Cardiac muscle cell (in vitro differentiated cells and primary cell): ENCODE measurements around the gene EPB41L1. TPM values are rescaled to one million over a fixed set of nuclear protein-coding genes. Genes with fewer than 3 reads are reported as not detected.

ENCODE experiments used
- DNase-seq, 2 donors: peaks; one replicate each; pipeline versions ENCODE4 v3.0.0 to v3.0.0-alpha.2; 2010 to 2017; ENCODE audit warnings: low read depth in 1 of 2, low spot score in 1 of 2
- H3K27ac ChIP-seq: fragments of 200-600 bp; sonication (generic); 2 replicates; pipeline ENCODE4 v1.5.1; 2016
- H3K27me3 ChIP-seq: fragments of 200-600 bp; sonication (generic); 2 replicates; pipeline ENCODE4 v1.6.0; 2016; ENCODE audit warnings: control low read depth
- H3K36me3 ChIP-seq: fragments of 200-600 bp; sonication (generic); 2 replicates; pipeline ENCODE4 v1.5.1; 2016; ENCODE audit warnings: control low read depth
- H3K4me1 ChIP-seq: fragments of 200-600 bp; sonication (generic); 2 replicates; pipeline ENCODE4 v1.8.1; 2017; ENCODE audit warnings: low read depth, mild to moderate bottlenecking, mixed run types
- H3K4me3 ChIP-seq: fragments of 200-600 bp; sonication (generic); 2 replicates; pipeline ENCODE4 v1.5.1; 2016; ENCODE audit warnings: mild to moderate bottlenecking
- H3K9me3 ChIP-seq: fragments of 200-600 bp; sonication (generic); 2 replicates; pipeline ENCODE4 v1.5.1; 2017; ENCODE audit warnings: low read depth, mild to moderate bottlenecking, control low read depth
- polyA plus RNA-seq: library from polyadenylated mRNA; unstranded; fragments of >200 nt; fragmentation: Nextera tagmentation; extraction: Ambion mirVana; gene quantifications from 2 replicates; pipeline ENCODE4 v1.2.1, GENCODE V29; 2016
- total RNA-seq: library from RNA; depleted of rRNA; stranded (reverse); fragments of >200 nt; gene quantifications from 2 replicates; pipeline ENCODE4 v1.2.3, GENCODE V29; 2016
- TF ChIP-seq, protein P1 (sequence below): IDR thresholded peaks from 2 replicates; pipeline ENCODE4 v1.5.1; 2012; ENCODE audit warnings: low read depth, mild to moderate bottlenecking, low read length

EPB41L1 gene
- total RNA-seq (66.7 and 83.5 TPM in 2 replicates), polyA plus RNA-seq (34.3 and 48.0 TPM in 2 replicates)

DNA sequence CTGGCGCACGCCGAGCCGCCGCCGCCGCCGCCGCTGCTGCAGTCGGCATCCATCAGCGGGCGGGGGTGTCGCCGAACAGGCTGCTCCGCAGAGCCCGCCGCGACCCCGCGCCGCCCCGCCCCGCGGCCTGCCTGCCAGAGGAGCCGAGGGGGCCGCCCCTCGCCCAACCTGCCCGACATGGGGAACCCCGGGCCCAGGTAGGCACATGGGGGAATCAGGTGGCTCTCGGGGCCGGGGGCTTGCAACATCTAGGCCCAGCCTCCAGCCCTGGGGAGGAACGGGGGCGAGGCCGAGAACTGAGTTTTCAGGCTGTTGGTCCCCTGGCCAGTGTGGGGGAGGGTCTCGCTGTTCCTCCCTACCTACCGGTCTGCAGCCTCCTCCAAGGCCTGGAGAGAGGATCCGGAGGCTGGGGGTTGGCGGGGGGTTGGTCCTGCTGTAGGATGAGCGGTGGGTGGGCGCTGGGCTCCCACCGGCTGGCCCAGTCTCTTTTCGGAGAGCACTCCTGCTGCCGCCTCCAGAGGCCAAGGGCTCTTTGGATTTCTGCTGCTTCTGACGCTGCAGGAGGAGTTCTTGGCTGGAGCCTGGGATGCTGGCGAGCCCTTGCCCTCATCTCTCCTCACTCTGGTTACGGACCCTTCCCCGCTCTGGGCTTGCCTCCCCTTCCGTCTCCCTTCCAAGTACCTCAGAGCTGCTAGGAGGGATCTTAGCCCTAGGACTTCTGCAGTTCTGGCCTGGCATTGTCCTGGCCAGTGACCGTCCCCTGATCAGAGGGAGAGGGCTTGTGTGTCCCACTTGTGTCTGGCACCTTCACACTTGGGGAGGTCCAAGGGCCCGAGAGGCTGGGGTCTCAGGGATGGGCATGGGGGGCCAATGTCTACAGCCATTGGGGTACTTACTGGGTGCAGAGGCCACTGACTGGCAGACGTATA, at the start of gene EPB41L1:
Gene EPB41L1 (plus strand): TSS at position 41 of the 929 bp plus-strand sequence. CDS start 19,038 bp downstream, outside the sequence.
- Histone ChIP-seq H3K36me3 (no peaks in the 10 kb centered on the region), H3K27me3 (no peaks in the 10 kb centered on the region), H3K4me3 (peak within 1 kb of the TSS; percentile 77), H3K4me1 (peaks cover 23% of the 10 kb centered on the region), H3K27ac (peak within 1 kb of the TSS; percentile 64), H3K9me3 (no peaks in the 10 kb centered on the region)
- peak; percentile 32 to 53 for DNase-seq
- TF ChIP-seq, protein P1, sequence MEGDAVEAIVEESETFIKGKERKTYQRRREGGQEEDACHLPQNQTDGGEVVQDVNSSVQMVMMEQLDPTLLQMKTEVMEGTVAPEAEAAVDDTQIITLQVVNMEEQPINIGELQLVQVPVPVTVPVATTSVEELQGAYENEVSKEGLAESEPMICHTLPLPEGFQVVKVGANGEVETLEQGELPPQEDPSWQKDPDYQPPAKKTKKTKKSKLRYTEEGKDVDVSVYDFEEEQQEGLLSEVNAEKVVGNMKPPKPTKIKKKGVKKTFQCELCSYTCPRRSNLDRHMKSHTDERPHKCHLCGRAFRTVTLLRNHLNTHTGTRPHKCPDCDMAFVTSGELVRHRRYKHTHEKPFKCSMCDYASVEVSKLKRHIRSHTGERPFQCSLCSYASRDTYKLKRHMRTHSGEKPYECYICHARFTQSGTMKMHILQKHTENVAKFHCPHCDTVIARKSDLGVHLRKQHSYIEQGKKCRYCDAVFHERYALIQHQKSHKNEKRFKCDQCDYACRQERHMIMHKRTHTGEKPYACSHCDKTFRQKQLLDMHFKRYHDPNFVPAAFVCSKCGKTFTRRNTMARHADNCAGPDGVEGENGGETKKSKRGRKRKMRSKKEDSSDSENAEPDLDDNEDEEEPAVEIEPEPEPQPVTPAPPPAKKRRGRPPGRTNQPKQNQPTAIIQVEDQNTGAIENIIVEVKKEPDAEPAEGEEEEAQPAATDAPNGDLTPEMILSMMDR: no peak

DNA sequence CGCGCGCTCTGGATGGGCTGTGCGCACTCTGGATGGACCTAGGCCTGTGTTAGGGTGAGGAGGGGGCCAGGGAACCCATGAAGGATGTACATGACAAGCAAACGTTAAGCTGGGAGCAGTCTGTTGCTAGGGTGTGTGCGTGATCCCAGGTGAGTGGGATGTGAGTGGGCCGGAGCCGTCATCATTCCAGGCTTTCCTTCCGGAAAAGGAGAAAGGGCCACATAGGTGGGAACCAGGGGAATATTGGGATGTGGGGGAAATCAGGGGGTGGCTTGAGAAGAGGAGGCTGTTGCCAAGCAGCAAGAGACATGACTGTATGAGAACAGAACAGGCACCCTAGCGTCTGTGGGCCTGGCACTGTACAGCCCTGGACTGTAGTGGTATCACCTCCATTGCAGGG, 49.7 kb upstream of the EPB41L1 start:
- TF ChIP-seq, protein P1: no peak
- Histone ChIP-seq H3K27ac (no peak overlapping the region), H3K36me3 (no peaks in the 10 kb centered on the region), H3K4me3 (no peak overlapping the region), H3K9me3 (no peaks in the 10 kb centered on the region), H3K4me1 (peaks cover 26% of the 10 kb centered on the region), H3K27me3 (no peaks in the 10 kb centered on the region)
- DNase-seq: no peak

DNA sequence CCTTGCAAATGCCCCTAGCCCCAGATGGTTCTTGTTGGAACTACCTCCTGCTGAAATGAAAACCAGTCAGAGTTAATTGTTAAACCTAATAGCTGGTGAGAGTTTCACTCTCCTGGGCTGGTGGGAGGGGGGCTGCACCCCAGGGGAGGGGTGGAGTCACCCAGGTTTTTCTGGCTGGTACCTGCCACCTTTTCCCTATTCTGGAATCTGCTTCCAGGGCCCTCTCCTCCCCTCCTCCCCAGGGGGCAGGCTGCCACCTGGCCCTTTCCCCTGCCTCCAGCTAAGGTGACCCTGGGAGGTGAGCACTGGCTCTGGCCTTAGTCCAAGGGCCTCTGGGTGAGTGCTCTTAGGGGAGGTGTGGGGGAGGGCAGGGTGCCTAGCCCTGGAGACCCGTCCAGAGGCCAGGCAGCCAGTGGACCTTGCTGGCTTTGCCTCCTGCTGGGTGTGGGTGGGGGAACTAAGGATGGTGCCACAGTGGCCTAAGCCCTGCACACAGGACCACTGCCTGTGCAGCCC, 48.8 kb upstream of the EPB41L1 start:
- Histone ChIP-seq H3K4me1 (peaks cover 17% of the 10 kb centered on the region), H3K4me3 (no peak overlapping the region), H3K9me3 (no peaks in the 10 kb centered on the region), H3K27ac (no peak overlapping the region), H3K36me3 (no peaks in the 10 kb centered on the region), H3K27me3 (no peaks in the 10 kb centered on the region)
- DNase-seq: no peak
- TF ChIP-seq, protein P1: no peak

DNA sequence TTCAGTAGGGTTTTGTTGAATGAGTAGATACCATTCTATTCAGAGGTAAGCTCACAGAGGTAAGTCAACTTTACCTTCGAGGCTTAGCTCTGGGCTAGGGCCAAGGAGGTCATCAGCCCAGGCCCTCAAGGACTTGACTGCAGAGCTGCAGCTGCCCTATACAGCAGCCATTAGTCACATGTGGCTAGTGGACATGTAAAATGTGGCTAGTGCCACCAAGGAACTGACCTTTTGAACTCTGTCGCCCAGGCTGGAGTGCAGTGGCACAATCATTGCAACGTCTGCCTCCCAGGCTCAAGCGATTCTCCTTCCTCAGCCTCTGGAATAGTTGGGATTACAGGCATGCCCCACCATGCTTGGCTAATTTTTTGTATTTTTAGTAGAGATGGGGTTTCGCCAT, 47.9 kb upstream of the EPB41L1 start:
- no peak for DNase-seq
- no peak overlapping the region for H3K27ac ChIP-seq
- H3K27me3 ChIP-seq: no peaks in the 10 kb centered on the region
- no peaks in the 10 kb centered on the region for H3K36me3 ChIP-seq
- H3K9me3 ChIP-seq: no peaks in the 10 kb centered on the region
- H3K4me3 ChIP-seq: no peak overlapping the region
- peaks cover 13% of the 10 kb centered on the region for H3K4me1 ChIP-seq
- TF ChIP-seq, protein P1: no peak

DNA sequence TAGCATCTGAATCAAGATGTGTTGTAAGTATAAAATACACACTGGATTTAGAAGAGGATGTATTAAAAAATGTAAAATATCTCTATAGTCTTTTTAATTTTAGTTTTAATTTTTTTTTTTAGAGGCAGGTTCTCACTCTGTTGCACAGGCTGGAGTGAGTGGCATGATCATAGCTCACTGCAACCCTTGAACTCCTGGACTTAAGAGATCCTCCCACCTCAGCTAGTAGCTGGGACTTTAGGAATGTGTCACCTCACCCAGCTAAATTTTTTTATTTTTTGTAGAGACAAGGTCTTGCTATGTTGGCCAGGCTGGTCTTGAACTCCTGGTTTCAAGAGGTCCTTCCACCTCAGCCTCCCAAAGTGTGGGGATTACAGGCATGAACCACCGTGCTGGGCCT, 46.7 kb upstream of the EPB41L1 start:
- Histone ChIP-seq H3K27ac (no peak overlapping the region), H3K4me3 (no peak overlapping the region), H3K36me3 (no peaks in the 10 kb centered on the region), H3K9me3 (no peaks in the 10 kb centered on the region), H3K4me1 (peaks cover 8% of the 10 kb centered on the region), H3K27me3 (no peaks in the 10 kb centered on the region)
- no peak for DNase-seq
- TF ChIP-seq, protein P1: no peak
